ENCODE measurements around the gene SMIM45.

SMIM45 gene

DNA sequence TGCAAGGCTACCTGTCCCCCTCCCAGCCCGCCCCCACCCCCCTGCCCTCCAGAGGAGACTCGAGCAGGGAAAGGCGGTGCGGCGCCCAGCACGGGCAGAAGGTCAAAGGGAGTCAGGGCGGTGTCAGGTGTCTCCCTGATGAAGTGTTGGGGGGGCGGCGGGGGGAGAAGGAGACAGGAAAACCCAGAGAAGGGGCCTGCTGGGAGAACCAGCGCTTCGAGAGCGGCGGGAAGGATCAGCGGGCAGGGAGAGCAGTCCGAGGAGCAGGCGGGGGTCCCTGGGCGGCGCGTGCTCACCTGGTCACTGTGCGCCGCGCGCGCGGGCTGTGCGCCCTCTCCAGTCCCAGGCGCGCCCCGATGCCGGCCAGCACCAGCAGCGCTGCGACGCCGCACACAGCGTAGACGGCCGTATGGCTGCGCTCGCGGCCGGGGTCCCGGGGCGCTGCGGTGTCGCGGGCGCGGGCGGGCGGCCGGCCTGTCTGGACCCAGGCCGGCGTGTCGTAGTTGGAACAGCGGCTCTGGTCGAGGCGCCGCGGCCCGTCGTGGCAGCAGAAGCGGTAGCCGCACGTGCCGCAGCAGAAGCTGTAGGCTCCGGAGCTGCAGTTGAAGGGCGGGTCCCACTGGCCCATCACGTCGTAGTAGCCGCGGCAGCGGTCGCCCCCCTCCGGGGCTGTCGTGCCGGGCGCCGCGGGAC is 38.0 kb upstream of the SMIM45 start:
- DNase-seq (ENCODE audit: low spot score): no peak
- TF ChIP-seq, protein P1, sequence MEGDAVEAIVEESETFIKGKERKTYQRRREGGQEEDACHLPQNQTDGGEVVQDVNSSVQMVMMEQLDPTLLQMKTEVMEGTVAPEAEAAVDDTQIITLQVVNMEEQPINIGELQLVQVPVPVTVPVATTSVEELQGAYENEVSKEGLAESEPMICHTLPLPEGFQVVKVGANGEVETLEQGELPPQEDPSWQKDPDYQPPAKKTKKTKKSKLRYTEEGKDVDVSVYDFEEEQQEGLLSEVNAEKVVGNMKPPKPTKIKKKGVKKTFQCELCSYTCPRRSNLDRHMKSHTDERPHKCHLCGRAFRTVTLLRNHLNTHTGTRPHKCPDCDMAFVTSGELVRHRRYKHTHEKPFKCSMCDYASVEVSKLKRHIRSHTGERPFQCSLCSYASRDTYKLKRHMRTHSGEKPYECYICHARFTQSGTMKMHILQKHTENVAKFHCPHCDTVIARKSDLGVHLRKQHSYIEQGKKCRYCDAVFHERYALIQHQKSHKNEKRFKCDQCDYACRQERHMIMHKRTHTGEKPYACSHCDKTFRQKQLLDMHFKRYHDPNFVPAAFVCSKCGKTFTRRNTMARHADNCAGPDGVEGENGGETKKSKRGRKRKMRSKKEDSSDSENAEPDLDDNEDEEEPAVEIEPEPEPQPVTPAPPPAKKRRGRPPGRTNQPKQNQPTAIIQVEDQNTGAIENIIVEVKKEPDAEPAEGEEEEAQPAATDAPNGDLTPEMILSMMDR (IDR thresholded peaks at IDR 0.05; ENCODE audit: extremely low read depth, missing control alignments): no peak

DNA sequence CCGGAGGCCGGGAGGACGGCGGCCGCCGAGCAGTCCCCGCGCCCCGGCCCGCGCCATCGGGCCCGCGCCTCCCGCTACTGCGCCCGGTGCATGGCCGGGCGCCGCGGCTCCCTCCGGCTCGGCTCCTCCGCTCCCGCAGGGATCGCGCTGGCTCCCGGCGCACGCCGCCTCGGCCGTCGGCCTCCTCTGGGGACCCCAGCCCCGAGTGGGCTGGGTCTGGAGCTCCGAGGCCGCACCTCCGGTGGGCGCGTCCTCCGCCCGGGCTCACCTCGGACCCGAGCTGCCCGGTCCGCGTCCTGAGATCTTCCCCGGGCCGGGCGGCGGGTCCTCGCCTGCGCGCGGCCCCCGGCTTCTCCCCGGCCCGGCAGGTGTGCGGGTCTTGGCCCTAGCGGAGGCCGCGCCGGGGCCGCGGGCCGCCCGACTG is 37.3 kb upstream of the SMIM45 start:
- TF ChIP-seq, protein P1 (IDR thresholded peaks at IDR 0.05; ENCODE audit: extremely low read depth, missing control alignments): no peak
- peak; percentile 63 for DNase-seq (ENCODE audit: low spot score)

DNA sequence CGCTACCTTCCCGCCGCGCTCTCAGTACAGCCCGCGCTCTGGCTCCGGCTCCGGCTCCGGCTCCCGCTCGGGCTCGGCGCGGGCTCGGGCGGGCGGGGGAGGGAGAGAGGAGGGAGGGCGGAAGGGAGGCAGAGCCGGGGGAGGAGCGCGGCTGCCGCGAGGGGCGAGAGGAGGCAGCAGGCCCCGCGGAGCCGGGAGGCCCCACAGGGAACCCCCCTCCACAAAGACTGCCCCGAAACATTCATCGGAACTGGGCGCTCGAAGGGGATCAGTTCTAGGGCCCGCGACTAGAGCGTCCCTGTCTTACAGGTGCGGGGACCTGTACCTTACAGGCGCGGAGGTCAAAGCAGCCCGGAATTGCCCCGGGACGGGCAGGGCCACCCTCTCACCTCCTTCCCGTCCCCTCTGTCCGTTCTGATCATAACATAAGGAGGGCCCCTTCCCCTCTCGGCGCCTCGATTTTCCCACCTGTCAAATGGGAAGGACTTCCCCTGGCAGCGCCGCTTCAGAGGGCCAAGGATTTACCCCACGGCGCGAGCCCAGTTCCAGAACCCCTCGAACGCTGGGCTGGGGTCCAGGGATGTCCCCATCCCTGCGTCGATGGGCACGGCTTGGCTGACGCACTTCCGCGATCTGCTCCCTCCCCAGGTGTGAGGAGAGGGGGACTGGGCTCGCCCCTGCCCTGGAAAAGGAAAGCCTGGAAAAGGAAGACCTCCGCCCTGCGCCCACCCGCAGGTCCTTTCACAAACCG is 36.7 kb upstream of the SMIM45 start, which contains the start of gene SHISA8:
TSS of gene SHISA8 (minus strand) at position 40 of the 751 bp plus-strand sequence. CDS start 407 bp downstream, outside the sequence.
- TF ChIP-seq, protein P1 (IDR thresholded peaks at IDR 0.05; ENCODE audit: extremely low read depth, missing control alignments): no peak
- DNase-seq (ENCODE audit: low spot score): peak; percentile 88

DNA sequence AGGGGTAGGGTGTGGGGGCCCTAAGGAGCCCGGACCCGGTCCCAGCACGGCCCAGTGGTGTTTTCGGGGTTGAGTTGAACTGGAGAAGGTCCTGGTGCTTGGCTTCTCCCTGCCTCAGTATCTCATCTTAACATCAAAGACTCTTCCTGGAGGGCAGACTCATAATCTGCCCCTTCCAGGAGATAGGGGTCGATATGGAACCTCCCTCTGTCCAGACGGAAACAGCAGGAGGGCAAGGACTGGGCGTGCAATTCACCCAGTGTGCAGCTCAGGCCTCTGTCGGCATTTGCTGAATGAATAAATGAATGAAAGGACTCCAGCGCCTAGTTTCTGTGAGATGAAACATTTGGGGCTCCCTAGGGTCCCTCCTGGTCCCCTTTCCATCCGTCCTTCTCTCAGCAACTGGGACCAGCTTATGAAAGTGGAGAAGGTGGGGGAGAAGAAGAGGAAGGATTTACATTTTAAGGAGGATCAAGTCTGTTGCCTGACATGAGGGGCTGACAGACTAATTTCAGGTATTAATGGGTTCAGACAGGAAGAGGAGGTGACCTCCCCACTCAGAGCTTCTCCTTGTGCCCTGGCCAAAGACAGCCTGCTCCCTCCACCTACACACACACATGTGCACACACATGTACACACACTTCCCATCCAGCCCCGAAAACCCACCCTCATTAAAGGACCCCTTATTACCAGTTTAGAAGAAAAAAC is 36.0 kb upstream of the SMIM45 start:
- TF ChIP-seq, protein P1 (IDR thresholded peaks at IDR 0.05; ENCODE audit: extremely low read depth, missing control alignments): no peak
- no peak for DNase-seq (ENCODE audit: low spot score)

DNA sequence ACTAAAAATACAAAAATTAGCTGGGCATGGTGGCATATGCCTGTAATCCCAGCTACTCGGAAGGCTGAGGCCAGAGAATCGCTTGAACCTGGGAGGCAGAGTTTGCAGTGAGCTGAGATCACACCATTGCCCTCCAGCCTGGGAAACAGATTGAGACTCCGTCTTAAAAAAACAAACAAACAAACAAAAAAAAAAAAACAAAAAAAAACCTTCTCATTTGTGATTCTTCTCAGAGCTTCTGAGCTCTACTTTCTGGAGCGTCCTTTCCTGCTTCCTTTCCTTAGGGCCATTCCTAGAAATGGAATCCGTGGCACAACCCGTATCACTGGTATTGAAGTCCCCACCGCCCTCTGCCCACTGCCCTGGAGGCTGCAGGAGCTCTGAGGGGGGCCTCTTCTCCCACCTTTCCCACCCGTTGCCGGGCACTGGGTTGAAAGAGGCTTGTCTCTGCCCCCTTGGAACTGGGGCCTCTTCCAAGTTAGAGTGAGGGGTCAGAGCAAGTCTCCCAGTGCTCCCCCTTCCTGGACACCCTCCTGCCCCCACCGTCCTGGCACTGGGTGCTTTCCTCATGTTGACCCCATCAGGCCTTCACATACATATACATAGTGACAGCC is 35.1 kb upstream of the SMIM45 start:
- TF ChIP-seq, protein P1 (IDR thresholded peaks at IDR 0.05; ENCODE audit: extremely low read depth, missing control alignments): no peak
- DNase-seq (ENCODE audit: low spot score): no peak

DNA sequence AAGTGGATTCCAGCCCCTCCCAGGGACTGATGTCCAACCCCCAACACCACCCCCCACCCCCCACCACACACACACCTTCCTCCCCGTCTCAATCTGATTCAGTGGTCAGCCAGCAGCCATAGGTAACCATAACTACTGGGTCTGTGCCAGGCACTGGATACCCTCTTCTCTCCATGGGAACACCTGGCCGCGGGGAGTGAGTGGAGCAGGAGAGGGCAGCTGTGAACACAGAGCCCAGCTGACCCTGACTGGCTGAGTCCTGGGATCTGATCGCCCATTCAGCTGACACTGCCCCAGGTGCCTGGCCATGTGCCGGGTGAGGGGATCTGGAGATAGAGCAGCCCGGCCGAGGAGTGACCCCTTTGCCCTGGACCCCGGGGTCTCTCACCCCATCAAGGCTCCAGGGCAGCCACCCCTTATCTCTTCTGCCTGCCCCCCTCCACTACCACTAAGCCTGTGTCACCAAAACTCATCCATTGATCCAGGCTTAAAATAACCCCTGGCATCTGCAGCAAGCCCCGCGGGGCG is 34.5 kb upstream of the SMIM45 start:
- DNase-seq (ENCODE audit: low spot score): no peak
- TF ChIP-seq, protein P1 (IDR thresholded peaks at IDR 0.05; ENCODE audit: extremely low read depth, missing control alignments): no peak
